H1 (cell line): Measurements from ENCODE around the gene ADPRHL1. TPM values are rescaled to one million over a fixed set of nuclear protein-coding genes. Genes with fewer than 3 reads are reported as not detected.

Experiments used
- CTCF ChIA-PET: fragments of 300-600 bp; sonication (Branson Sonifier 250); formaldehyde crosslinking; loops from one replicate; lab custom pipeline; 2021; ENCODE audit not compliant: partially characterized antibody; lab: Charles Lee
- POLR2A ChIA-PET: fragments of 300-600 bp; sonication (Branson Sonifier 250); formaldehyde crosslinking; loops from one replicate; lab custom pipeline; 2021; ENCODE audit warnings: inconsistent platforms; ENCODE audit not compliant: partially characterized antibody; lab: Charles Lee
- DNase-seq, 2 experiments: peaks; one replicate each; pipeline versions ENCODE4 v3.0.0 to v3.0.0-alpha.2; 2010 to 2022; ENCODE audit warnings: low spot score in 2 of 2, low read depth in 1 of 2, mixed read lengths in 1 of 2
- FAIRE-seq: peaks from 2 replicates; lab custom pipeline; 2011; peaks lifted over from hg19 to GRCh38; lab: Jason Lieb, UNC
- H2AFZ ChIP-seq: 2 replicates; pipeline ENCODE4 v1.8.1; 2012; ENCODE audit warnings: low read length, inconsistent platforms
- H2AK5ac ChIP-seq: 2 replicates; pipeline ENCODE4 v1.6.1; 2013; ENCODE audit warnings: low read depth, low read length
- H2BK120ac ChIP-seq: replicated peaks from 2 replicates; pipeline ENCODE3; 2013; ENCODE audit warnings: low read depth, low read length, inconsistent platforms
- H2BK12ac ChIP-seq: 2 replicates; pipeline ENCODE4 v1.6.1; 2013; ENCODE audit warnings: low read depth, low read length
- H2BK15ac ChIP-seq: 2 replicates; pipeline ENCODE4 v1.6.1; 2013; ENCODE audit warnings: low read length
- H2BK20ac ChIP-seq: 2 replicates; pipeline ENCODE4 v1.6.1; 2013; ENCODE audit warnings: low read length
- H2BK5ac ChIP-seq: 2 replicates; pipeline ENCODE4 v1.6.1; 2013; ENCODE audit warnings: low read depth, low read length
- H3K14ac ChIP-seq: 2 replicates; pipeline ENCODE4 v1.6.1; 2013; ENCODE audit warnings: inconsistent platforms; ENCODE audit not compliant: insufficient read length
- H3K18ac ChIP-seq: 2 replicates; pipeline ENCODE4 v1.6.1; 2013; ENCODE audit warnings: low read length; ENCODE audit errors: extremely low read depth
- H3K23ac ChIP-seq: 2 replicates; pipeline ENCODE4 v1.6.1; 2013; ENCODE audit warnings: inconsistent platforms; ENCODE audit not compliant: insufficient read length
- H3K23me2 ChIP-seq: 2 replicates; pipeline ENCODE4 v1.6.1; 2013; ENCODE audit warnings: low read depth, low read length
- H3K27ac ChIP-seq: 2 replicates; pipeline ENCODE4 v1.6.1; 2011; ENCODE audit warnings: low read depth, low read length, inconsistent platforms
- H3K27me3 ChIP-seq, 4 experiments: replicated peaks in 1 of 4; 1 replicate in 1 of 4; 2 replicates in 3 of 4; pipeline versions ENCODE4 v1.6.1 to v1.8.1; 2011 to 2013; ENCODE audit warnings: low read length in 3 of 4, mild to moderate bottlenecking in 3 of 4, inconsistent platforms in 2 of 4, mixed read lengths in 2 of 4, moderate library complexity in 1 of 4; ENCODE audit not compliant: control insufficient read depth in 3 of 4, insufficient read depth in 3 of 4; ENCODE audit errors: extremely low read depth in 1 of 4
- H3K36me3 ChIP-seq, 4 experiments: 2 replicates each; pipeline versions ENCODE4 v1.6.1 to v1.8.1; 2011 to 2013; ENCODE audit warnings: mild to moderate bottlenecking in 4 of 4, low read length in 3 of 4, moderate library complexity in 2 of 4, control low read depth in 1 of 4, inconsistent platforms in 1 of 4; ENCODE audit not compliant: insufficient read depth in 4 of 4, control insufficient read depth in 2 of 4
- H3K4ac ChIP-seq: replicated peaks from 2 replicates; pipeline ENCODE3; 2013; ENCODE audit warnings: low read length, low read depth, mixed read lengths, inconsistent platforms; ENCODE audit not compliant: insufficient read length
- H3K4me1 ChIP-seq, 4 experiments: replicated peaks in 1 of 4; 1 replicate in 1 of 4; 2 replicates in 3 of 4; pipeline versions ENCODE4 v1.6.1 to v1.8.1; 2011 to 2013; ENCODE audit warnings: low read length in 3 of 4, inconsistent platforms in 2 of 4, mixed read lengths in 1 of 4; ENCODE audit not compliant: insufficient read depth in 4 of 4, control insufficient read depth in 3 of 4
- H3K4me2 ChIP-seq, 2 experiments: 2 replicates each; pipeline versions ENCODE4 v1.6.1 to v1.8.1; 2011 to 2013; ENCODE audit warnings: low read depth in 2 of 2, low read length in 2 of 2, control low read depth in 1 of 2, inconsistent platforms in 1 of 2, mild to moderate bottlenecking in 1 of 2; ENCODE audit not compliant: insufficient read depth in 1 of 2
- H3K4me3 ChIP-seq, 4 experiments: fragments of 200-600, 300-600 bp in 1 of 4; sonication (generic), shearing (Covaris generic), sonication (Bioruptor Twin) in 1 of 4; 2 replicates each; pipeline versions ENCODE4 v1.5.1 to v1.8.1; 2011 to 2016; ENCODE audit warnings: low read length in 4 of 4, low read depth in 3 of 4, control low read depth in 2 of 4, inconsistent platforms in 2 of 4, mild to moderate bottlenecking in 2 of 4, mixed read lengths in 1 of 4, moderate library complexity in 1 of 4; ENCODE audit not compliant: insufficient read depth in 2 of 4; ENCODE audit errors: extremely low read depth in 1 of 4
- H3K56ac ChIP-seq: replicated peaks from 2 replicates; pipeline ENCODE3; 2013; ENCODE audit warnings: low read depth, mild to moderate bottlenecking, mixed read lengths, low read length, inconsistent platforms; ENCODE audit not compliant: insufficient read length
- H3K79me1 ChIP-seq: 2 replicates; pipeline ENCODE4 v1.6.1; 2013; ENCODE audit warnings: low read depth, low read length, control low read depth
- H3K79me2 ChIP-seq, 2 experiments: 2 replicates each; pipeline versions ENCODE4 v1.6.1 to v1.8.1; 2012 to 2013; ENCODE audit warnings: low read length in 2 of 2, mild to moderate bottlenecking in 2 of 2, inconsistent platforms in 1 of 2; ENCODE audit not compliant: insufficient read depth in 2 of 2, control insufficient read depth in 1 of 2
- H3K9ac ChIP-seq, 4 experiments: replicated peaks in 1 of 4; 1 replicate in 1 of 4; 2 replicates in 3 of 4; pipeline versions ENCODE4 v1.6.1 to v1.8.1; 2011 to 2013; ENCODE audit warnings: low read depth in 3 of 4, low read length in 3 of 4, control low read depth in 2 of 4, mild to moderate bottlenecking in 2 of 4, moderate library complexity in 2 of 4, inconsistent platforms in 1 of 4; ENCODE audit errors: extremely low read depth in 1 of 4
- H3K9me3 ChIP-seq, 2 experiments: 2 replicates each; pipeline versions ENCODE4 v1.6.1 to v1.8.1; 2012 to 2013; ENCODE audit warnings: mild to moderate bottlenecking in 2 of 2, moderate library complexity in 2 of 2, control low read depth in 1 of 2, inconsistent platforms in 1 of 2, low read depth in 1 of 2, low read length in 1 of 2, mixed read lengths in 1 of 2; ENCODE audit not compliant: insufficient read depth in 2 of 2
- H4K20me1 ChIP-seq, 2 experiments: replicated peaks in 1 of 2; 2 replicates each; pipeline versions ENCODE3 to v1.8.1; 2011 to 2013; ENCODE audit warnings: inconsistent platforms in 2 of 2, low read length in 2 of 2, mild to moderate bottlenecking in 1 of 2; ENCODE audit not compliant: insufficient read depth in 2 of 2, control insufficient read depth in 1 of 2
- H4K5ac ChIP-seq: 2 replicates; pipeline ENCODE4 v1.6.1; 2013; ENCODE audit warnings: low read length, low read depth, mixed read lengths, inconsistent platforms; ENCODE audit not compliant: insufficient read length
- H4K8ac ChIP-seq: 2 replicates; pipeline ENCODE4 v1.8.0; 2013; ENCODE audit warnings: mild to moderate bottlenecking, moderate library complexity, low read length, inconsistent platforms; ENCODE audit not compliant: insufficient read depth; ENCODE audit errors: extremely low read depth
- H4K91ac ChIP-seq: replicated peaks from 2 replicates; pipeline ENCODE3; 2013; ENCODE audit warnings: low read length, mixed read lengths, inconsistent platforms; ENCODE audit not compliant: insufficient read length
- ATF2 ChIP-seq: IDR thresholded peaks from 2 replicates; pipeline ENCODE4 v1.6.1; 2012; ENCODE audit warnings: low read length, inconsistent platforms
- CBX5 ChIP-seq: fragments of 300-800, 300-1000 bp; sonication (generic); IDR thresholded peaks from 2 replicates; pipeline ENCODE4 v1.7.1; 2016; ENCODE audit warnings: antibody characterized with exemption, low read length, low read depth
- CTCF ChIP-seq, 3 experiments: IDR thresholded peaks; 1 replicate in 2 of 3; 2 replicates in 1 of 3; pipeline versions ENCODE4 v1.5.1 to v1.6.1; 2011; ENCODE audit warnings: low read length in 3 of 3, mild to moderate bottlenecking in 3 of 3, inconsistent platforms in 2 of 3, low read depth in 1 of 3, moderate library complexity in 1 of 3; ENCODE audit not compliant: insufficient read depth in 1 of 3; ENCODE audit errors: control extremely low read depth in 1 of 3
- E2F6 ChIP-seq: IDR thresholded peaks from 2 replicates; pipeline ENCODE4 v1.6.1; 2012; ENCODE audit warnings: inconsistent platforms
- EGR1 ChIP-seq: IDR thresholded peaks from 2 replicates; pipeline ENCODE4 v1.6.1; 2011; ENCODE audit warnings: low read depth, low read length, borderline replicate concordance
- RXRA ChIP-seq: IDR thresholded peaks from 2 replicates; pipeline ENCODE4 v1.6.1; 2011; ENCODE audit warnings: low read depth, mild to moderate bottlenecking, low read length, moderate library complexity; ENCODE audit not compliant: insufficient read depth
- TEAD4 ChIP-seq: IDR thresholded peaks from 2 replicates; pipeline ENCODE4 v1.6.1; 2012; ENCODE audit warnings: low read depth, low read length, inconsistent platforms, mixed read lengths
- YY1 ChIP-seq: IDR thresholded peaks from 2 replicates; pipeline ENCODE4 v1.6.1; 2011; ENCODE audit warnings: low read depth, mild to moderate bottlenecking, low read length
- WGBS, 2 experiments: shearing (Covaris generic) in 1 of 2; methylation state at CpG; one replicate each; pipeline versions ENCODE4 v1.1.6 to v1.1.7; 2013 to 2015; ENCODE audit warnings: low lambda C conversion rate in 2 of 2, mixed read lengths in 2 of 2, inconsistent platforms in 1 of 2, low coverage in 1 of 2, missing lambda C conversion rate in 1 of 2; ENCODE audit not compliant: insufficient replicate concordance in 2 of 2, insufficient coverage in 1 of 2, insufficient read length in 1 of 2; ENCODE audit errors: extremely low coverage in 1 of 2, missing lambda C conversion rate in 1 of 2; 5-methylcytosine and 5-hydroxymethylcytosine counted together
- polyA plus RNA-seq, 7 experiments: library from polyadenylated mRNA; depleted of rRNA in 3 of 7; stranded (reverse) in 5 of 7; unstranded in 2 of 7; fragments of >200 nt in 5 of 7; fragments of 200-250 nt in 2 of 7; gene quantifications; 1 replicate in 5 of 7; 2 replicates in 1 of 7; 4 replicates in 1 of 7; pipeline versions ENCODE4 v1.2.1 to v1.2.3, GENCODE V29; 2011 to 2013; ENCODE audit warnings: missing spikeins in 2 of 7, mixed read lengths in 2 of 7
- total RNA-seq: library from RNA; stranded (reverse); fragmentation: NEBNext Ultra II Directional; extraction: Animal tissue kit (Norgen Biotek cat#: 25700); gene quantifications from 2 replicates; pipeline ENCODE4 v1.2.1, GENCODE V29; 2021

ADPRHL1 gene
- total and polyA plus RNA-seq, 2 of the 8 experiments (the other 6 are each of a cell fraction or from before 2014, with no cell fraction given) = 0.74 to 1.7 TPM

- no peak overlapping the region for H2AFZ ChIP-seq
- FAIRE-seq = no peak
- H3K36me3 ChIP-seq = peaks cover 6 to 57% (median 15%) of the 10 kb centered on the region in 4 experiments; a peak in 7 of 8 replicates
- DNase-seq = no peak
- CTCF ChIA-PET = interaction anchor here (0.7 to 3.0 kb wide), 7 partner anchors 8 to 97 kb away, joined by 3 to 18 read pairs (median 7); no protein-coding TSS in a partner anchor
- POLR2A ChIA-PET = no interaction called here
- H2AK5ac ChIP-seq = no peak overlapping the region
- TF ChIP-seq CTCF (IDR thresholded peaks at IDR 0.05; ENCODE audit: control extremely low read depth in 1 of 3, insufficient read depth in 1 of 3, low read depth in 1 of 3, low read length in 3 of 3) (no peak), E2F6 (no peak), YY1 (no peak), RXRA (no peak), CBX5 (no peak), EGR1 (no peak), ATF2 (no peak), TEAD4 (no peak)
- H2BK15ac ChIP-seq = no peak overlapping the region
- no peak overlapping the region for H4K5ac ChIP-seq
- no peaks in the 10 kb centered on the region for H3K27me3 ChIP-seq
- H3K4ac ChIP-seq = no peak overlapping the region
- no peak overlapping the region for H3K14ac ChIP-seq
- H2BK5ac ChIP-seq = no peak overlapping the region
- no peak overlapping the region for H3K18ac ChIP-seq
- no peaks in the 10 kb centered on the region for H3K23me2 ChIP-seq
- H4K20me1 ChIP-seq = peaks cover 4 to 12% of the 10 kb centered on the region in 2 experiments
- H3K4me3 ChIP-seq = no peak overlapping the region
- H3K4me1 ChIP-seq = peaks cover 0 to 15% (median 5%) of the 10 kb centered on the region in 4 experiments; a peak in 6 of 7 replicates
- peaks cover 3% of the 10 kb centered on the region for H3K79me1 ChIP-seq
- H3K9ac ChIP-seq = no peak overlapping the region
- 95% methylated on average over 4 of the region's 4 CpGs; no CpG with 5 or more reads in 1 of the 2 experiments for WGBS, 2 experiments
- H2BK120ac ChIP-seq = no peak overlapping the region
- H4K8ac ChIP-seq = no peak overlapping the region
- H3K27ac ChIP-seq = no peak overlapping the region
- no peak overlapping the region for H2BK20ac ChIP-seq
- H3K23ac ChIP-seq = no peak overlapping the region
- no peak overlapping the region for H2BK12ac ChIP-seq
- peaks cover 0 to 14% of the 10 kb centered on the region in 2 experiments; a peak in 2 of 4 replicates for H3K79me2 ChIP-seq
- no peak overlapping the region for H3K4me2 ChIP-seq
- no peaks in the 10 kb centered on the region for H3K9me3 ChIP-seq
- no peak overlapping the region for H3K56ac ChIP-seq
- H4K91ac ChIP-seq = no peak overlapping the region
Observed at GRCh38 chr13:113465300-113465699, 12.0 kb upstream of the ADPRHL1 start.
